Trophoblast cell (in vitro differentiated cells and primary cell): ENCODE data around the gene ARHGAP45.

ENCODE experiments used
- DNase-seq, 2 donors: peaks; one replicate each; pipeline ENCODE4 v3.0.0-alpha.2; 2016
- H2AFZ ChIP-seq: 2 replicates; pipeline ENCODE4 v1.6.1; 2013; ENCODE audit warnings: low read length, moderate library complexity, mild to moderate bottlenecking; ENCODE audit not compliant: insufficient read depth, poor library complexity
- H2AK5ac ChIP-seq: 2 replicates; pipeline ENCODE4 v1.6.1; 2013; ENCODE audit warnings: mild to moderate bottlenecking, low read length
- H2BK120ac ChIP-seq: 2 replicates; pipeline ENCODE4 v1.6.1; 2013; ENCODE audit warnings: low read length, mild to moderate bottlenecking, moderate library complexity; ENCODE audit not compliant: insufficient read depth, poor library complexity
- H2BK12ac ChIP-seq: 2 replicates; pipeline ENCODE4 v1.6.1; 2013; ENCODE audit warnings: mild to moderate bottlenecking, low read length, moderate library complexity
- H2BK5ac ChIP-seq: 2 replicates; pipeline ENCODE4 v1.6.1; 2013; ENCODE audit warnings: low read length, low read depth, moderate library complexity, mild to moderate bottlenecking; ENCODE audit not compliant: poor library complexity
- H3K14ac ChIP-seq: 2 replicates; pipeline ENCODE4 v1.6.1; 2013; ENCODE audit warnings: mild to moderate bottlenecking, low read length
- H3K18ac ChIP-seq: 2 replicates; pipeline ENCODE4 v1.6.1; 2013; ENCODE audit warnings: mild to moderate bottlenecking, low read length
- H3K23ac ChIP-seq: 2 replicates; pipeline ENCODE4 v1.6.1; 2013; ENCODE audit warnings: low read length
- H3K27ac ChIP-seq: 2 replicates; pipeline ENCODE4 v1.5.1; 2013; ENCODE audit warnings: low read depth, mild to moderate bottlenecking, inconsistent platforms, low read length, moderate library complexity
- H3K27me3 ChIP-seq: 2 replicates; pipeline ENCODE4 v1.6.1; 2013; ENCODE audit warnings: inconsistent platforms, mild to moderate bottlenecking, low read length, moderate library complexity; ENCODE audit not compliant: insufficient read depth
- H3K36me3 ChIP-seq, 2 experiments: 1 replicate in 1 of 2; 2 replicates in 1 of 2; pipeline ENCODE4 v1.6.1; 2013; ENCODE audit warnings: low read length in 2 of 2, mild to moderate bottlenecking in 2 of 2, moderate library complexity in 1 of 2; ENCODE audit not compliant: insufficient read depth in 2 of 2, control insufficient read depth in 1 of 2
- H3K4ac ChIP-seq: 2 replicates; pipeline ENCODE4 v1.6.1; 2013; ENCODE audit warnings: low read depth, mild to moderate bottlenecking, low read length, moderate library complexity
- H3K4me1 ChIP-seq, 2 experiments: 1 replicate in 1 of 2; 2 replicates in 1 of 2; pipeline ENCODE4 v1.6.1; 2013; ENCODE audit warnings: low read length in 2 of 2, mild to moderate bottlenecking in 2 of 2, moderate library complexity in 1 of 2; ENCODE audit not compliant: insufficient read depth in 2 of 2, control insufficient read depth in 1 of 2
- H3K4me2 ChIP-seq: 2 replicates; pipeline ENCODE4 v1.6.1; 2013; ENCODE audit warnings: inconsistent platforms, mild to moderate bottlenecking, low read length, moderate library complexity
- H3K4me3 ChIP-seq: 2 replicates; pipeline ENCODE4 v1.5.1; 2013; ENCODE audit warnings: mild to moderate bottlenecking, low read depth, low read length, inconsistent platforms
- H3K79me1 ChIP-seq: one replicate; pipeline ENCODE4 v1.6.1; 2013; ENCODE audit warnings: low read length
- H3K79me2 ChIP-seq: 2 replicates; pipeline ENCODE4 v1.6.1; 2013; ENCODE audit warnings: low read length, mild to moderate bottlenecking; ENCODE audit not compliant: control insufficient read depth, insufficient read depth, poor library complexity
- H3K9ac ChIP-seq: 2 replicates; pipeline ENCODE4 v1.6.1; 2013; ENCODE audit warnings: mild to moderate bottlenecking, low read length
- H3K9me3 ChIP-seq: 2 replicates; pipeline ENCODE4 v1.6.1; 2013; ENCODE audit warnings: low read depth, mild to moderate bottlenecking, control low read depth, inconsistent platforms, low read length; ENCODE audit not compliant: insufficient read depth
- H4K12ac ChIP-seq: 2 replicates; pipeline ENCODE4 v1.6.1; 2013; ENCODE audit warnings: low read depth, mild to moderate bottlenecking, low read length, moderate library complexity
- H4K8ac ChIP-seq: 2 replicates; pipeline ENCODE4 v1.6.1; 2013; ENCODE audit warnings: low read depth, mild to moderate bottlenecking, low read length, moderate library complexity
- H4K91ac ChIP-seq: one replicate; pipeline ENCODE4 v1.6.1; 2013; ENCODE audit warnings: low read depth, mild to moderate bottlenecking, low read length, moderate library complexity
- WGBS: extraction: QIAGEN DNeasy Blood & Tissue Kit; methylation state at CpG from one replicate; pipeline ENCODE4 v1.1.7; 2013; ENCODE audit warnings: missing lambda C conversion rate; ENCODE audit not compliant: insufficient read length, insufficient coverage; ENCODE audit errors: extremely low coverage; 5-methylcytosine and 5-hydroxymethylcytosine counted together

Gene ARHGAP45

DNA sequence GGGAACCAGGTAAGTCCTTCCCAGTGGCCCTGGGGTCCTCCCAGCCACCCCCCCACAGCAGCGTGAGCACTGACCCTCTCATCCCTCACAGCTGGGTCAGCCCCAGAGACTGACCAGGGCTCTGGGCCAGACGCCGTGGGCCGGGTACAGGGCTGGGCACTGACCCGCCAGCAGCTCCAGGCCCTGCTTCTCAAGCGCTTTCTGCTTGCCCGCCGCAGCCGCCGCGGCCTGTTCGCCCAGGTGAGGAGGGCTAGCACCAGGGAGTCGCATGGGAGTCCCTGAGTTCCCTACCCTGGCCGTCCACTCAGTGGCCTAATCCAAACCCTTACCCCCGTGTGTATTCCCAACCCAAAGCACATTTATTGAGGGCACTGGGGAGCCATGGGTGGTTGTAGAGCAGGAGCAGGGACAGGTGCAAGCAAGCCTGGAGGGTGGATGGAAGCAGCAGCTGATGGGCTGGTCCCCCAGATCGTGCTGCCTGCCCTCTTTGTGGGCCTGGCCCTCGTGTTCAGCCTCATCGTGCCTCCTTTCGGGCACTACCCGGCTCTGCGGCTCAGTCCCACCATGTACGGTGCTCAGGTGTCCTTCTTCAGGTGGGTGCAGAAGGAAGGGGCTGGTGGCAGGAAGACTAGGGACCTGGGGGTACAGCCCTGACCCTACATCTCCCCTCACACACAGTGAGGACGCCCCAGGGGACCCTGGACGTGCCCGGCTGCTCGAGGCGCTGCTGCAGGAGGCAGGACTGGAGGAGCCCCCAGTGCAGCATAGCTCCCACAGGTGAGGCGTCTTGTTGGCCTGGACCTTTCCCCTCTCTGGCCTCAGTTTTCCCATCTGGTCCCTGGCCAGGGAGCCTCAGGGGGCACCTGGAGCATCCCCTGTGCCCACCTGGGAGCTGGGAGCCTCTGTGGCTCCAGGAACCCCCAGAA, 12.6 kb upstream of the ARHGAP45 start:
- H3K14ac ChIP-seq = no peak overlapping the region
- no peak overlapping the region for H3K27ac ChIP-seq
- H3K4me2 ChIP-seq = no peak overlapping the region
- no peak overlapping the region for H2AFZ ChIP-seq
- H3K9ac ChIP-seq = no peak overlapping the region
- DNase-seq = no peak
- peaks cover 45 to 46% of the 10 kb centered on the region in 2 experiments for H3K36me3 ChIP-seq
- no peak overlapping the region for H2BK120ac ChIP-seq
- WGBS = no CpG with 5 or more reads among the region's 28 CpGs
- H3K4ac ChIP-seq = no peak overlapping the region
- H3K23ac ChIP-seq = no peak overlapping the region
- no peaks in the 10 kb centered on the region for H3K4me1 ChIP-seq
- no peaks in the 10 kb centered on the region for H3K79me2 ChIP-seq
- H2BK5ac ChIP-seq = no peak overlapping the region
- H4K12ac ChIP-seq = no peak overlapping the region
- H3K18ac ChIP-seq = no peak overlapping the region
- H2BK12ac ChIP-seq = no peak overlapping the region
- no peak overlapping the region for H2AK5ac ChIP-seq
- no peak overlapping the region for H4K91ac ChIP-seq
- H4K8ac ChIP-seq = no peak overlapping the region
- H3K4me3 ChIP-seq = no peak overlapping the region
- H3K9me3 ChIP-seq = peaks cover 38% of the 10 kb centered on the region
- no peaks in the 10 kb centered on the region for H3K79me1 ChIP-seq
- no peaks in the 10 kb centered on the region for H3K27me3 ChIP-seq

DNA sequence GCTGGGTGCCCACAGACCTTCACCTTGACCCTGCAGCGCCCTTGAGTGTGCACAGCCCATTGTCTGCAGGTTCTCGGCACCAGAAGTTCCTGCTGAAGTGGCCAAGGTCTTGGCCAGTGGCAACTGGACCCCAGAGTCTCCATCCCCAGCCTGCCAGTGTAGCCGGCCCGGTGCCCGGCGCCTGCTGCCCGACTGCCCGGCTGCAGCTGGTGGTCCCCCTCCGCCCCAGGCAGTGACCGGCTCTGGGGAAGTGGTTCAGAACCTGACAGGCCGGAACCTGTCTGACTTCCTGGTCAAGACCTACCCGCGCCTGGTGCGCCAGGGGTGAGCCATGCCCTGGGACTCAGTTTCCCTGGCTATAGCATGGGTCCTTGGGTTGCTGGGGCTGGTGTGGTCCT, 11.9 kb upstream of the ARHGAP45 start:
- no peak overlapping the region for H2BK12ac ChIP-seq
- no CpG with 5 or more reads among the region's 14 CpGs for WGBS
- DNase-seq = no peak
- no peak overlapping the region for H4K12ac ChIP-seq
- no peak overlapping the region for H2AFZ ChIP-seq
- peaks cover 38% of the 10 kb centered on the region for H3K9me3 ChIP-seq
- no peak overlapping the region for H3K9ac ChIP-seq
- H2BK120ac ChIP-seq = no peak overlapping the region
- no peaks in the 10 kb centered on the region for H3K4me1 ChIP-seq
- no peak overlapping the region for H2BK5ac ChIP-seq
- no peak overlapping the region for H3K4ac ChIP-seq
- H3K27me3 ChIP-seq = no peaks in the 10 kb centered on the region
- H3K23ac ChIP-seq = no peak overlapping the region
- H3K36me3 ChIP-seq = peaks cover 45 to 46% of the 10 kb centered on the region in 2 experiments
- no peak overlapping the region for H4K8ac ChIP-seq
- no peak overlapping the region for H3K4me3 ChIP-seq
- H3K27ac ChIP-seq = no peak overlapping the region
- no peak overlapping the region for H2AK5ac ChIP-seq
- no peak overlapping the region for H4K91ac ChIP-seq
- H3K4me2 ChIP-seq = no peak overlapping the region
- H3K79me1 ChIP-seq = no peaks in the 10 kb centered on the region
- H3K14ac ChIP-seq = no peak overlapping the region
- no peaks in the 10 kb centered on the region for H3K79me2 ChIP-seq
- H3K18ac ChIP-seq = no peak overlapping the region

DNA sequence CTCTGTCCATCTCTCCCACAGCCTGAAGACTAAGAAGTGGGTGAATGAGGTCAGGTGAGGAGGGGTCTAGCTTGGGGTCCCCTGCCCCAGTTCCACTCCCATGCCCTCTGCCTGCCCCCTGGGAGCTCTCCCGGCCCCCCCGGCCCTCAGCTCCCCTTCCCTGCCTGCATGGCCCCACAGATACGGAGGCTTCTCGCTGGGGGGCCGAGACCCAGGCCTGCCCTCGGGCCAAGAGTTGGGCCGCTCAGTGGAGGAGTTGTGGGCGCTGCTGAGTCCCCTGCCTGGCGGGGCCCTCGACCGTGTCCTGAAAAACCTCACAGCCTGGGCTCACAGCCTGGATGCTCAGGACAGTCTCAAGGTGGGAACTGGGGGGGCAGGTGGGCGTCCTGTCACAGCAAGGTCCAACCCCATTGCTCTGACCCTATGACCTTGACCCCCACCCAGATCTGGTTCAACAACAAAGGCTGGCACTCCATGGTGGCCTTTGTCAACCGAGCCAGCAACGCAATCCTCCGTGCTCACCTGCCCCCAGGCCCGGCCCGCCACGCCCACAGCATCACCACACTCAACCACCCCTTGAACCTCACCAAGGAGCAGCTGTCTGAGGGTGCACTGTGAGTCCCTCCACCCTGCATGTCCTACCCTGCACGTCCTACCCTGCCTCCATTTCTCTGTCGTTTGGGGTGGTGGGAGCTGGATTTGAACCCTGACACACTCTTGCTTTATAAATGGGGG, 10.9 kb upstream of the ARHGAP45 start:
- no peak overlapping the region for H2AFZ ChIP-seq
- no peak overlapping the region for H3K4ac ChIP-seq
- H3K9ac ChIP-seq = no peak overlapping the region
- DNase-seq = no peak
- no peak overlapping the region for H3K27ac ChIP-seq
- peaks cover 35% of the 10 kb centered on the region for H3K9me3 ChIP-seq
- no peak overlapping the region for H2BK120ac ChIP-seq
- no peak overlapping the region for H3K4me2 ChIP-seq
- no peaks in the 10 kb centered on the region for H3K4me1 ChIP-seq
- H2BK5ac ChIP-seq = no peak overlapping the region
- no peak overlapping the region for H3K18ac ChIP-seq
- no peak overlapping the region for H4K12ac ChIP-seq
- no peak overlapping the region for H4K8ac ChIP-seq
- no peak overlapping the region for H3K23ac ChIP-seq
- H2AK5ac ChIP-seq = no peak overlapping the region
- no peak overlapping the region for H4K91ac ChIP-seq
- peaks cover 42 to 46% of the 10 kb centered on the region in 2 experiments for H3K36me3 ChIP-seq
- no peak overlapping the region for H2BK12ac ChIP-seq
- WGBS = no CpG with 5 or more reads among the region's 20 CpGs
- H3K14ac ChIP-seq = no peak overlapping the region
- no peaks in the 10 kb centered on the region for H3K79me1 ChIP-seq
- H3K4me3 ChIP-seq = no peak overlapping the region
- H3K79me2 ChIP-seq = no peaks in the 10 kb centered on the region
- H3K27me3 ChIP-seq = no peaks in the 10 kb centered on the region

DNA sequence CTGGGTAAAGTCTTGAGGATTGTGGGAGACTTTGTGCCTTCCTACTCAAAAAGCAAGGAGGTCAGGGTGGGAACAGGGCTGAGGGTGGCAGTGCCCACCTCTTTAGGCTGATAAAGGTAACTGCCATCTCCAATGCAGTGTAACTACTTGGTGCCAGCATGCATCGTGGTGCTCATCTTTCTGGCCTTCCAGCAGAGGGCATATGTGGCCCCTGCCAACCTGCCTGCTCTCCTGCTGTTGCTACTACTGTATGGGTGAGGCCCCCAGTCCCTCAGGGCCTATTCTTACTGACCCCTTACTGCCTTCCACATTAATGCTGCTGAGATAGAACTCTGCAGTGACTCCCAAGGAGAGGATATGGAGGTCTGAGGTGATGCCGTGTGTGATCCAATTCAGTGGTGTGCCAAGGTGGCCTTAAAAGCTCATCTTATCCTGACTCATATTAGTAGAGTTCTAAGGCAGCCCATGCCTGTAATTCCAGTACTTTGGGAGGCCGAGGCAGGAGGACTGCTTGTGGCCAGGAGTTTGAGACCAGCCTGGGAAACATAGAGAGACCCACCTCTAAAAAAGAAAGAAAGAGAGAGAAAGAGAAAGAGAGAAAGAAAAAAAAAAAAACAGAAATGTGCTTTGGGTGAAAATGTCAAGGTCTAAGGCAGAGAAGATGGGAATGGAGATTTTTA, 9.7 kb upstream of the ARHGAP45 start:
- H3K27me3 ChIP-seq = no peaks in the 10 kb centered on the region
- H3K23ac ChIP-seq = no peak overlapping the region
- no peak overlapping the region for H3K4me2 ChIP-seq
- no peak overlapping the region for H2BK5ac ChIP-seq
- H2BK12ac ChIP-seq = no peak overlapping the region
- H3K9ac ChIP-seq = no peak overlapping the region
- no peak overlapping the region for H3K4ac ChIP-seq
- H4K8ac ChIP-seq = no peak overlapping the region
- no peak overlapping the region for H2AK5ac ChIP-seq
- H2AFZ ChIP-seq = no peak overlapping the region
- peaks cover 41 to 46% of the 10 kb centered on the region in 2 experiments for H3K36me3 ChIP-seq
- no peaks in the 10 kb centered on the region for H3K79me1 ChIP-seq
- no peak overlapping the region for H4K91ac ChIP-seq
- H2BK120ac ChIP-seq = no peak overlapping the region
- H3K27ac ChIP-seq = no peak overlapping the region
- H3K4me3 ChIP-seq = peak overlapping the region; percentile 33
- DNase-seq = peak in 1 of 2 donors; percentile 33
- H3K18ac ChIP-seq = no peak overlapping the region
- peaks cover 34% of the 10 kb centered on the region for H3K9me3 ChIP-seq
- H3K79me2 ChIP-seq = no peaks in the 10 kb centered on the region
- H3K14ac ChIP-seq = no peak overlapping the region
- H4K12ac ChIP-seq = no peak overlapping the region
- no peaks in the 10 kb centered on the region for H3K4me1 ChIP-seq
- WGBS = no CpG with 5 or more reads among the region's 3 CpGs
